PFSK-1 (cell line): ENCODE results near the gene SCN4B.

ENCODE experiments used
- FOXP2 ChIP-seq: optimal IDR thresholded peaks from 2 replicates; pipeline ENCODE3; 2011; ENCODE audit warnings: borderline replicate concordance, control low read depth, inconsistent platforms; ENCODE audit not compliant: insufficient read depth; ENCODE audit errors: extremely low read length, extremely low read depth
- POLR2AphosphoS5 ChIP-seq: IDR thresholded peaks from 2 replicates; pipeline ENCODE4 v1.6.1; 2012; ENCODE audit warnings: low read depth, mild to moderate bottlenecking, control low read depth, low read length, moderate library complexity
- REST ChIP-seq, 2 experiments: IDR thresholded peaks; 2 replicates each; pipeline versions ENCODE4 v1.6.1 to v1.8.0; 2011 to 2012; ENCODE audit warnings: low read depth in 2 of 2, low read length in 2 of 2, control low read depth in 1 of 2, inconsistent platforms in 1 of 2, mild to moderate bottlenecking in 1 of 2, moderate library complexity in 1 of 2; ENCODE audit not compliant: insufficient read depth in 1 of 2
- SIN3A ChIP-seq: IDR thresholded peaks from 2 replicates; pipeline ENCODE4 v1.6.1; 2012; ENCODE audit warnings: mild to moderate bottlenecking, low read length, moderate library complexity, borderline replicate concordance; ENCODE audit not compliant: insufficient read depth
- TAF1 ChIP-seq: IDR thresholded peaks from 2 replicates; pipeline ENCODE4 v1.6.1; 2012; ENCODE audit warnings: low read length, control low read depth, borderline replicate concordance; ENCODE audit not compliant: insufficient read depth

The SCN4B gene

GRCh38 chr11:118148856-118149255, 3.8 kb downstream of the SCN4B start:
- TF ChIP-seq REST (IDR thresholded peaks at IDR 0.05; ENCODE audit: insufficient read depth in 1 of 2, low read depth in 2 of 2, low read length in 2 of 2) (no peak), TAF1 (no peak), FOXP2 (no peak), POLR2AphosphoS5 (no peak), SIN3A (no peak)

GRCh38 chr11:118148240-118148639, 4.4 kb downstream of the SCN4B start:
- TF ChIP-seq SIN3A (no peak), FOXP2 (no peak), REST (IDR thresholded peaks at IDR 0.05; ENCODE audit: insufficient read depth in 1 of 2, low read depth in 2 of 2, low read length in 2 of 2) (no peak), POLR2AphosphoS5 (no peak), TAF1 (no peak)

GRCh38 chr11:118147502-118147901, 5.1 kb downstream of the SCN4B start:
- no peak for TF ChIP-seq POLR2AphosphoS5
- TF ChIP-seq TAF1, result 0 out of 2 replicates have a peak, but pooled peaks have one; percentile 26

- no peak for TF ChIP-seq FOXP2
Observed at GRCh38 chr11:118146554-118146953, 6.1 kb downstream of the SCN4B start.

- TF ChIP-seq SIN3A, result peak; percentile 36; the same call in 1 of the 2 replicates
- peak; percentile 71 for TF ChIP-seq FOXP2
- no peak for TF ChIP-seq POLR2AphosphoS5
- no peak for TF ChIP-seq REST (IDR thresholded peaks at IDR 0.05; ENCODE audit: insufficient read depth in 1 of 2, low read depth in 2 of 2, low read length in 2 of 2)
- no peak for TF ChIP-seq TAF1
Observed at GRCh38 chr11:118145285-118146227, 7.1 kb downstream of the SCN4B start.

- TF ChIP-seq REST (IDR thresholded peaks at IDR 0.05; ENCODE audit: insufficient read depth in 1 of 2, low read depth in 2 of 2, low read length in 2 of 2), result no peak
Observed at GRCh38 chr11:118144301-118145268, 8.0 kb downstream of the SCN4B start.
